ENCODE data around the gene ZNF766.
"Not testable (repeated sequence)": the region's sequence is repeated elsewhere in the genome, so short reads cannot be mapped to it uniquely, and the experiment has no call there.

ZNF766 gene

GRCh38 chr19:52336117-52336790, 66.9 kb downstream of the ZNF766 start, which contains the start of gene ZNF610:
TSS of gene ZNF610 (plus strand) at chr19:52336243. CDS start at chr19:52349173, 12,930 bp downstream.
- no peak for TF ChIP-seq CTCF (conservative IDR thresholded peaks at IDR 0.05; ENCODE audit: low read depth, low read length)
- peak; percentile 92 for DNase-seq (ENCODE audit: low read depth)
- peak within 1 kb of the TSS; percentile 88 for H3K4me3 ChIP-seq (ENCODE audit: low read depth, low read length)

- no peak for TF ChIP-seq CTCF (conservative IDR thresholded peaks at IDR 0.05; ENCODE audit: low read depth, low read length)
- H3K4me3 ChIP-seq (ENCODE audit: low read depth, low read length) = peak overlapping the region; percentile 88
- DNase-seq (ENCODE audit: low read depth) = peak; percentile 25
Measured at GRCh38 chr19:52336791-52337381, 67.5 kb downstream of the ZNF766 start.

GRCh38 chr19:52339022-52339421, 69.6 kb downstream of the ZNF766 start:
- not testable (repeated sequence) for H3K4me3 ChIP-seq (ENCODE audit: low read depth, low read length); DNase-seq (ENCODE audit: low read depth)

- peak; percentile 57 for DNase-seq (ENCODE audit: low read depth)
- no peak overlapping the region for H3K4me3 ChIP-seq (ENCODE audit: low read depth, low read length)
- TF ChIP-seq CTCF (conservative IDR thresholded peaks at IDR 0.05; ENCODE audit: low read depth, low read length) = peak; percentile 58
Measured at GRCh38 chr19:52343548-52343947, 74.2 kb downstream of the ZNF766 start.

- no peak overlapping the region for H3K4me3 ChIP-seq (ENCODE audit: low read depth, low read length)
- no peak for TF ChIP-seq CTCF (conservative IDR thresholded peaks at IDR 0.05; ENCODE audit: low read depth, low read length)
- no peak for DNase-seq (ENCODE audit: low read depth)
Measured at GRCh38 chr19:52345162-52345561, 75.8 kb downstream of the ZNF766 start.

Data from choroid plexus epithelial cell (primary cell).